GM18526 (cell line): Measurements from ENCODE around the gene ABLIM3.

Experiments used
- POLR2A ChIP-seq: IDR thresholded peaks from 3 replicates; pipeline ENCODE4 v1.6.1; 2011; ENCODE audit not compliant: insufficient read length; ENCODE audit errors: extremely low read depth

Gene ABLIM3

DNA sequence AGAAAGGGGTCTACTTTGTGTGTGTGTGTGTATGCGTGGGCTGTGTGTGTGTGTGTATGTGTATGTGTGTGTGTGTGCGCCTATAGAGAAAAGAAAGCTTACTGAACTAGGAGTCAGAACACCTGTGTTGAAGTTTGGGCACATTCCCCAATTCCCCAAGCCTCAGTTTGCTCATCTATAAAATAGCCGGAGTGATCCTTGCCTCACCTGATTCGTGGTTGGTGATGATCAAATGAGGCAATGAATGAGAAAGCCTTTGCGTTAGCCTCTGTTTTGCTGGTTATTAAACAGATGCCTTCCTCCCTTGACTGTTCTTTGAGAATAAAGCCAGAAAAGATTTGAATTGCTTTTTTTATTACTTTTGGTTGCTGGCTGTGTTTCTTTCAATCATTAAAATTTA, 20.6 kb downstream of the ABLIM3 start:
- no peak for TF ChIP-seq POLR2A

DNA sequence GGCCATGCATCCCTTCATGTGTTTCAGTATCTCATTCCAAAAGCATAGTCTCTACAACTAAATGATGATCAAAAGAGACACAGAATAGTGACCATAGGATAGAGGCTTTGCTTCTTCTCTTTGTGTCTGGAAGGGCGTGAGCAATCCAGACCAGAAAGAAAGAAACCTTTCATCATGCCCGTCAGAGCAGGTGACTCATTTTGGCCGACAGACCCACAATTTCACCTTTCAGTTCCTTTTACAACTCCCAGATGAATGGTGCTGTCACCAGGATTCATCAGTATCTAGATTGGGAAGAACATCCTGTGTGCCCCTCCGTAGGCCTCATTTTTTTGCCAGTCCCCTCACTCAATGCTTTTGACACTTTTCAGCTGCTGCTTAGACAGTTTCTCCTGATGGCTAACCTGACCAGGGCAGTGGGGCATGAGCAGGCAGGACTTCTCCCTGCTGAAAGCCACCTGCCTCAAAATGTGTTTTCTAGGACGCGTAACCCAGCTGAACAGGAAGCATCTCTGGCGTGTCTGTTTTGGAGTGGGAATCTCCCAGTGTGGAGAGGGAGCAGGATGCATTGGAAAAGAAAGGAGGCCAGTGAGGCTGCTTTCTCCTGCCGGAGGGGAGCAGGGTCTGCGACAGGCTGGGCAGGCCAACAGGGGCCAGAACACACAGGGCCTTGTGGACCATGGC, 21.2 kb downstream of the ABLIM3 start:
- no peak for TF ChIP-seq POLR2A

DNA sequence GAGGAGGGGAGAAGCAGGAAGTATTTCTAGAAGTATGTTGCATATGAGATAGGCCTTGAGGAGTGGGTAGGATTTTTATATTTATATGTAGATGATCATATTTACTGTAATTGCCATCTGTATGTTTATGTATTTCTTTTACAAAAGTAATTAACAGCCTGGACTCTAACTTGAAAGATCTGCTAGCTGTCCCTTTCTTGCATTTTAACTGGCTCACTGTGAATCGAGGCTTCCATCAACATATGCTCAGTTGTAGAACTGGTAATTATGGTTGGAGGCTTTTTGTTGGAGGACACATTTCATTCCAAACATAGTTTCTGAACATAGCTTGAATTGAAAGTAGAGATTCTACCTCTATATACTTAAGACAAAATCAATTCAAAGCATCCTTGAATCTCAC, 23.4 kb downstream of the ABLIM3 start:
- TF ChIP-seq POLR2A: no peak

DNA sequence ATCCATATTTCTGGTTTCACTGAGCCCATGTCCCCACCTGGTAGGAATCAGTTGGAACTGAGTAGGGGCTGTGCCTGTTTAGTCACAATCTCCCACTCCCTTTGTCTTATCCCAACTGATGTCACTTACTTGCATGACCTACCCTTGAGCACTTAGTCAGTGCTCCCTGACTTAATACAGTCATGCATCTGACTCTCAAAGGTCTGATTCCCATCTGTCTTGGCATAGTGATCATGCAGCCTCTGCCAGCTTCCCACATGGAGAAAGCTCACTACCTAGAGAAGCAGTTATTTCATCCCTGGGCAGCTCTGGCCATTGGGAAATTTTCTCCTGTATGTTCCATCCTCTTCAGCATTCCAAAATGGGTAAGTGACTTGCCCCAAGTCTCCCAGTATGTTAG, 24.8 kb downstream of the ABLIM3 start:
- TF ChIP-seq POLR2A: no peak

DNA sequence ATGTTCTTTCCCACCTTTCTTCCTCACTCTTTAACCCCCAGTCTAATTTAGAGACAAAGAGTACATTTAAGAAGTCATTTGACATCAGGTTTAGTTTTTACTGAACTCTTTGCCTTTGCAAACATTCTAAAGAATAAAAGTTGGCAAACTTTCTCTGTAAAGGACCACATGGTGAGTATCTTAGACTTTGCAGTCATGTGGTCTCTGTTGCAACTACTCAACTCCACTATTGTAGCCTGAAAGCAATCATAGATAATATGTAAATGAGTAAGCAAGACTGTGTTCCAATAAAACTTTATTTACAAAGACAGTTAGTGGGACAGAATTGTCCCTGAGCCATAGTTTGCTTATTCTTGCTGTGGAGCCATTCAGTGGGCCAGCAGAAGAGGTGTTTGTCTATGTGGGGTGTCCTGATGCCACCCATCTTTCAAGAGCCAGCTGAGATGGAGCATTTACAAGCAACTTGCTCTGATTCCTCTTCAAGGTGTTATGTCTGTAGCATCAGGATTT, 25.4 kb downstream of the ABLIM3 start:
- no peak for TF ChIP-seq POLR2A

DNA sequence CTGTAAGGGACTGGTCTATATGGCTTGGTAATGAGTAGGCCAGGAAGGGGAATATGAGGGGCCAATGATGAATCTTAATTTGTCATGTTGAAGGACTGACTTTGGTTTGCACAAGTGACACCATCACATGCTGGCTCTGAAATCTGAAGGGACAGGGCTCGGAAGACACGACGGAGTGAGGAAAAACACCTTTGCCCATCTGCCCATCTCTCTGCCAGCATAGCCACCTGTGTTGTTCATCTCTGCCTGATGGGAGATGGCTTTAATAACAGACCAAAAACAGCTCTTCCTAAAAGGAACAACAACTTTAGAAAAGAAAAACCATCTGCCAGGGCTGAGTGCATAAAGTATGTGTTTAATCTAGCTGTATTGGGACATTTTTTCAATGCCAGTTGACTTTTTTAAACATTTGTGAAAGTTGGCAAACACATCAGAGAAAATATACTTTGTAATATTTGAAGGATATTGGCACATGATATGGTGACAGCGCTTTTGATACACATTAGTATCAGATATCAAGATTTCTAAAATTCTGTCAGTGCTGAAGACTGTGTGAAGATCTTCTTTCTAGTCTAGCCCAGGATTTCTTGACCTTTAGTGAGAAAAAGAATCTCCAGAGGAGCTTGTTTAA, 27.1 kb downstream of the ABLIM3 start:
- no peak for TF ChIP-seq POLR2A

DNA sequence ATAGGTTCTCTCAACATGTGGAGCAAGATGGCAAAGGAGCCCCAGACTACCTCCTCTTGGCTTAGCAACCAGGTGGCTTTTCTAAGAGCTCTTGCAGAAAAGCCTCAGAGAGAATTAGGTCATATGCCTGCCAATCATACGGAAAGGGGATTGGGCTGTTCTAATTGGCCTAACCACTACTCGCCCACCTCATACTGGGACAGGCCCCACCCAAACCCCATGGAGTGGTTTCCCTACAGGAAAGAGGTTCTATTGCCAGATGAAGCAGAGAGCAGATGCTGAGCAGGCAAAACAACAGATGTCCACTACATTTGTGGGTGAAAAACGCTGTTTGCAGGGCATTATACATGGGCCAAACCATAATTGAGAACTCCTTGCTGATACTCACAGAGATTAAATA, 29.0 kb downstream of the ABLIM3 start:
- TF ChIP-seq POLR2A: no peak

DNA sequence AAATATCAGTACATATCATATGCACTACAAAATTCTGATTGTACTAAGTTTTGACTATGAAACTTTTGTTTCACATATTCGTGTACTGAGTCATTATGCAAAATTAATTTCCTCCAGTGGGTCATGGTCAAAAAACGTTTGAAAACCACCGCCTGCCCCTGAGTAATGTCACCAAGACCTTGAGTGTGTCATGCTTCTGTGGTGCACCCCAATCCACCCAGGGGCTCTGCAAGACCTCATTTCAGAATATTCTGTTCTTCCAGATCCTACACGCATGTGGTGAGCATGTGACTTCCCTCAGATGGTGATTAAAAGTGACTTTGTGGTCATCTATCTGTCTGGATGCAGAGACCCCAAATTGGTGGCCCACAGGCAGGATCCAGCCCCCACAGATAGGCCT, 31.0 kb downstream of the ABLIM3 start:
- TF ChIP-seq POLR2A: no peak

DNA sequence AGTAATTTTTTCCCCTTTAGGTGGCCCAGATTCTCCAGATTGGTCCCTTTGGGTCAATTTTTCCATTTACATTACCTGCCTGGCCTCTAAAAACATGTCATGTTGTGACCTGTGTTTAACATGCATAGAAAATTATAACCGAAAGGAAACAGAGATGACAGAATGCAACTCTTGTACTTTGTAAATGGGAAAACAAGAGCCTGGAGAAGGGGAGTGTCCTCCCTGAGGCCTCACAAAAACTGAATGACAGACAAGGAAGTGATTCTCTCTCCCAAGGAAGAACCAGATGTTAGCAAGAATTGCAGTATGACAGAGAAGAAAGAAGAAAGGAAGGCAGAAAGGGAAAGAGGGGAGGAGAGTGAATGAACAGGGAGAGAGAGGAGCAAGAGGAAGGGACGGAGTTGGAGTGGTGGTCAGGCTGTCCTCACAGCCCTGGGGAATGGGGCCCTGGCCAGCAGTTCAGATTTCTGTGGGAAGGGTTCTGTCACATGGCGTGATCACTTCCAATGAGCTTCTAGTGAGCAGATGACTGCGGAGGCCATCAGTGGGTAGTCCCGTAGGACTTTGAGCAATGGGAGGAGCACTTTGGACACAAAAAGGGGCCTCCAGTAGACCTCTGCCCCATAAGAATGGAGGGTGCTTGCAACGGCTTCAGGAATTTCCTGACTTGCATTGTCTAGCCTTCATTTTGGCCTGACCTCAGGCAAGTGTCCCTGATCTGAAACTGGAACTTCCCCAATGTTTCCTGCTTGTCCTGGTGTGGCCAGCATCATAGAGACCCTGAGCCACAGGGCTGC, 31.6 kb downstream of the ABLIM3 start:
- no peak for TF ChIP-seq POLR2A

DNA sequence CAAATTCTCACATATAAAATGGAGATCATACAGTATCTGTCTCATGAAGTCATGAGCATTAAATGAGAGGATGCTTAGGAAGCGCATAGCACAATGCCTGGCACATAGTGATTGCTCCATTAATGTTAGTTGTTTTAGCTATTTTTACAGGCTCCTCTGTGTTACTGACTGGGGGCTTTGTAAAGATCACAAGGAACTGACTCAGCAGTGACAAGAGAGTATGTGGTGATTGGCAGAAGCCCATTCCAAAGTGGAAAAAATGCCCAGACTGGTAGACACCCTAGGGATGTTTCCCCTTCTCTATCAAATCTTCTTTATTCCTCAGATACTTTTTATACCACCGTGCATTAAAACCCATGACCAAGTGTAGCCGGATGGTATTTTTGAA, 33.5 kb downstream of the ABLIM3 start:
- TF ChIP-seq POLR2A: no peak

DNA sequence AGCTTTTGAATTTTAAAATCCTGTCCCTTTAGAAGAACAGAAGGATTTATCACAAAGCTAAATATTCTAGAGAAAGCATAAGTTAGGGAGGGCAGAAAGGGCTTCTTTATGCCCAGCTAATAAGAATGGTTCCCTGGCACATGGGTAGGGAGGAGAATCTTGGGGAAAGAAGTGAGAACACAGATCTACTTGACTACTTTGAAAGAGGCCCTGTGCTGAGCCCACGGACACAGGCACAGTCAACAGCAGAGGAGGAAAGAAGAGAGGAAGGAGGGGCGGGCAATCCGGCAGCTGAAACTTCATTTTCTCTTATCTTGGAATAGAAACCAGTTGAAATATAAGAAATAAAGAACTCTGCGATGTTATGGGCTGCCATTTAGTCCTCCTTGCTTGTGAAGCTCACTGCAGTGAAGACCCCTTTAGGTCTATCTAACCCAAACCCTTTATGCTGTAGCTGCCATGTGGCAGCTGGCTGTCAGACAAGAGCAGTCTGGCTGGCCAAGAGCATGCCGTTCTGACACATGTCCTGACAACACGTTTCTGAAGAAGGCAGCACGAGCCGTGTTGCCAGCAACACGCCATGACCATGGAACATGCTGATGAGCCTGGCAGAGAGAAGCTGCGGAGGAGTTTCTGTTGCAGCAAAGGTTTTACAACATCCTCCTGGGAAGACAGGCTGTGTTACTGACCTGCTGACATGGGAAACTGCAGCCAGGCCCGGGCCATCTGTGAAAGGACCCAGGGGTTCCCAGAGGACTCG, 34.2 kb downstream of the ABLIM3 start:
- no peak for TF ChIP-seq POLR2A

DNA sequence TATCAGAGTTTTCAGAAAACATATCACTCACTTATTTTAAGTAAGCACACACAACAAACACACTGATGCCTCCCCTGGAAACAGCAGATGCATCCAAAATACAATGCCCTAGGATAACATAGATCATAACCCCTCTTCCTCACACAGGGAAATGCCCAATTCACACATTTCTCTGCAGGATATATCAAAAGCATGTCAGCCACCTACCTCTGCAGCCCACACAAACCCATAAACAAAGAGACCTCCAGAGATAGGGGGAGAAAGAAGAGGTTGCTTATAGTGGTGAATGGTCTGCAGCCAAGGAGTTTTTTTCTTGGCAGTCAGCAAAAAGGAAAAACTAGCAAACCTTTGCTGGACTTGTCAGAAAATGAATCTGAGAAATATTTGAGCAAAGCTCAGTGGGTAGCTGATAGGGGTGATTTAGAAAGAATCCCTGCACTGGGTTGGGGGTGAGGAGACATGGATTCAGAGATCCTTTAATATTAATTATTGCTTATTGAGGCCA, 36.1 kb downstream of the ABLIM3 start:
- no peak for TF ChIP-seq POLR2A

DNA sequence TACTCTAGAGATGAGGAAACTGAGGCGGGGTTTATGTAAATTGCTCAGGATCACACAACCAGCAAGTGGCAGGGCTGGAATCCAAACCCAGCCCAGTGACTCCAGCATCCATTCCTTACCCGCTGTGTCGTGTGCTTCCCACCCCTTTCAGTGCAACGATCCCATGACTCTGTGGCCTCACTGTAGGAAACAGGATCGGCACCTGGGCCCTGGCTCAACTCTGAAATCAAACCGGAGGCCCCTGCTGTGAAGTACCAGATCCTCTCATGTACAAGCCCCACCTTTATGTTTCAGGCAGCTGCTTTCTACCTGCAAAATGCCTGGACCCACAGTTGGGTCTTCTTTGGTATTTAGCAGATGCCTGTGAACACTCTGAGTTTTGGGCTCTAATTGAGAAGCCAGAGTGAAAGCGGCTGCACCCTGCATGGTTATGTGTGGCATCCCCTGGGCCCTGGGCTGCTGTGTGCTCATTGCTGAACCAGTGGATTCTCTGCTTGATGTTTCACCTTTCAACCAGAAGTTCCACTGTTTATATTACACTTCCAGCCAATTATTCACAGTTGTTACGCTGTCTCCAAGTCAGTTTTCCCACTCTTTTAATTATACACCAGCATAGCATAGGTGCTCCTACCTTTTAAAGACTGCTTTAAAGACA, 36.7 kb downstream of the ABLIM3 start:
- TF ChIP-seq POLR2A: no peak

DNA sequence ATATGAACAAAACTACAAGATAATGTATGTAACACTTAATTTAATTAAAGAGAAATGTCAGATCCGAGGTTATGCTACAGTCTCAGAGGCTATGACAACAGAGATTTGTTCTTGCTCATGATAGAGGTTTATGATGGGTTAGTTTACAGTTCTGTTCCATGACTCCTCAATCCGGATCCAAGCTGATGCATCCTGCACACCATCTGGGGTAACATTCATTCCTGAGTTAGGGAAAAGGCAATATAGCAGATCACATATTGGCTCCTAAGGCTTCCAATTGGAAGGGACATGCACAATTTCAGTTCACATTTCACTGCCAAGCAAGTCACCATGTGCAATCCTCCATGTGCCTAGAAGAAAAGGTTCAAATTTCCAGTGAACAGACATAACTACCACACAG, 40.4 kb downstream of the ABLIM3 start:
- no peak for TF ChIP-seq POLR2A

DNA sequence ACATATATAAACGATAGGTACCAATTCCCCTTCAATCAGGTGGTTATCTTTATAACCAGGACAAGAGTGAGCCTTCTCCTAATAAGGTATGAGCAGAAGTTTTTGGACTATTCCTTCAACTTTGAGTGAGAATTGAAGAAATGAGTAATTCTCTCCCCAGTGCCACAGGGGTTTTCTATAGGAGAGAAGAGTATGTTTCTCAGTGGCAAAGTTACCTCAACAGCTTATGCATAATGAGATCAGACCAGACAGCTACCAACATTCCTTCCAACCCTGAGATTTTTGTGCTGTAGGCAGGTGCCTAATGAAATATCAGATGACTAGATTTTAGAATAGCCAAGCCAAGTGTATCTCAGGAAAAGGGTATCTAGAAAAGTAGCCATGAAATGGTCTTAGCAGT, 40.9 kb downstream of the ABLIM3 start:
- TF ChIP-seq POLR2A: no peak
